GM19463 (cell line): ENCODE data around the gene WDR75.

Source experiments
- ATAC-seq: cut with Tn5 transposase; IDR thresholded peaks from one replicate; pipeline ENCODE4 v1.9.1; 2021; ENCODE audit warnings: mild to moderate bottlenecking, moderate library complexity; ENCODE audit not compliant: unreplicated experiment

The WDR75 gene

GRCh38 chr2:189498205-189498604, 56.9 kb downstream of the WDR75 start:
- ATAC-seq: no peak

DNA sequence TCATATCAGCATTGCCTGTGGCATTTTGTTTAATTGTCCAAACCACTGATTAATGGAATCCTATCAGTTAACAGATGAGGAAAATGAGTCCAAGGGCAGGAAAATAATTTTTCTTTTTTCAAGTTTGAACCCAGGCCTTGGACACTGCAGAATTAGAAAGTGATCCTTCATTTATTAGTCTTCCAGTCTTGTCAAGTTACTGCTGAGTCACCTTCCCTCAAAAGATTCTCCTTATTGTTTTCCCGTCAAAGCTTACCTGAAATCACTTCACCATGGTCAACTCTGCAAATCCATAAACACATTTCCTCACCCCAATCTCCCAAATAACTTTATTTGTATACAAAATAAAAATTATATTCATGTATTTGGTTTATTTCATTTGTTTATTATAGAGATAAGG, 57.9 kb downstream of the WDR75 start:
- ATAC-seq: no peak

- ATAC-seq: no peak
These were observed 59.3 kb downstream of the WDR75 start for GRCh38 chr2:189500456-189501160.

- no peak for ATAC-seq
These were observed 60.2 kb downstream of the WDR75 start for GRCh38 chr2:189501487-189501886.

GRCh38 chr2:189502714-189503113, 61.4 kb downstream of the WDR75 start:
- ATAC-seq: no peak

DNA sequence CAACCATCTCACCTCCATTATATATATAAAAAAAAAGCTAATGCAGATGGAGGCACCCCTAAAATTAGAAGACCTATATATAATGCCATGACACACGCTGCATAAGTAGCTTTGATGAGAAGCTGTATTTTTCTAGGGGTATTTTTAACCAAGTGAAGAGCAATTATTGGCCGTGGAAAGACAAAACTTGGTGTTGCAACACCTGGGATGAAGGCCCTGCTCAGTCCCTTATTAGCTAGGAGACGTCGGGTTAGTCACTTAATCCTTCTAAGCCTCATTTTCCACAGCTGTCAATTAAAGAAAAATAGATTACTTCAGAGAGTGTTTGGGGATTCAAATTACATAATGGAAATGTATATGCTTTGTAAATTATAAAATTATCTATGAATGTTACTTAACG, 63.0 kb downstream of the WDR75 start:
- ATAC-seq: no peak

- no peak for ATAC-seq
These were observed 64.2 kb downstream of the WDR75 start for GRCh38 chr2:189505492-189505891.

GRCh38 chr2:189506514-189506976, 65.3 kb downstream of the WDR75 start:
- ATAC-seq: no peak

- ATAC-seq: no peak
These were observed 70.1 kb downstream of the WDR75 start for GRCh38 chr2:189511210-189511959.

DNA sequence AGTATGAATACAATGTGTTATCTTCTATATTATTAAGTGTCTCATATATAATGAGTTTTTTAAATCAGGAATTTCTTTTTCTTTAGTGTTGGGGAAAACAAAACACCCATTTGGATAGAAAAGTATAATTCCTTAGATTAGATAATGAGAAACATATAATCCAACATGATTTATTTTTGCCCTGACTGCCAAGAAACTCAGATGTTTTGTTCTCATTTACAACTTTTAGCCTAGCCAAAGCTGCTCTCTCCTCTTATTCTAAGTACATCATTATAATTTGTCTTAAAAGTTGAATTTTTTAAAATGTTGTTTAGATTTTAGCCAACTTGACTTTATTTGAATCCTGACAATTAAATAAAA, 70.7 kb downstream of the WDR75 start:
- no peak for ATAC-seq

GRCh38 chr2:189512879-189513278, 71.6 kb downstream of the WDR75 start:
- no peak for ATAC-seq

DNA sequence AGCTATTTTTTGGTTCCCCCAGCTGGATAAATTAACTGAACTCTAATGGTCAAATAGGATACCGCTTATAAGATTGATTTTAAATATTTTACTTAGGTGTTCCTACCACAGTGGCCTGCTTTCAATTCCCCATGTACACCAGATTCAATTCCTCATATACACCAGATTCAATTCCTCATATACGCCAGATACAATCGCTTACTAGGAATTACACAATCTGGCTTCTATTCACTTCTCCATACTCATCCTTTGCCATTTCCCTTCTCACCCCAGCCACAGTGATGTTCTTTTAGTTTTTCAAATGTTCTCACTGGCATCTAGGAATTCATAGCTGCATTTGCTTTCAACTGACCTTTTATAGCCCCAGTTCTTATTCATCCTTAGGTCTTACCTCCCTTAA, 72.8 kb downstream of the WDR75 start:
- ATAC-seq: no peak

- ATAC-seq: no peak
These were observed 74.0 kb downstream of the WDR75 start for GRCh38 chr2:189515264-189515663.

GRCh38 chr2:189516546-189516945, 75.3 kb downstream of the WDR75 start:
- ATAC-seq: no peak

DNA sequence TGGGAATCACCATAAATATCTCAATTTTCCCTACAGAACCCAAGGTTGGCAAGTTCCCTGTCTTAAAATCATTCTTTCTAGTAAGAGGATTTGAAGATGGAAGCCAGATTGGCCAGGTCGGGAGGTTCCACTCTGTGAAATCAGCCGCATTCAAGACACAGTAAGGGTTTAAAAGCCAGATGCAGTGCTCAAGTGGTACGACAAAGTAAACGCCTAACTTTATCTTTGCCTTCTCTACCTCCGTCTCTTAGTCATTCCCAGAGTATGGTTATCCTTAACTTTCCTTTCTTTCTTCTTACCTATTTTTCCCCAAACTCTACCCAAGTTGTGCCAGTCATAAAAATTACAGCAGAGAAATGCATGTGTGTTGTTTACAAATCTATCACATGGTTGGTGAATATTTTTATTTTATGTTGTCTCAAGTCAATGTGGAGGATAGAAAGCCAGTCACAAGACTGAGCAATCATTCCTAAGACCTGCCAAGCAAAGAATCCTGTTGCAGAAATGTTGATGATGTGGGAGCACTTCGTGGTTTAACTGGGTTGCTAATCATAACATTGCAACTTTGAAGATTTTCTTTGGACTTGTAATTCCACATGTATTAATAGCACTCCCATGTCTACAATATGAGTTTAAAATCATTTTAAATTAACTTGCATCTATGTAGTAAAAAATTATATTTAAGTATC, 76.7 kb downstream of the WDR75 start:
- no peak for ATAC-seq

GRCh38 chr2:189519631-189520387, 78.5 kb downstream of the WDR75 start:
- ATAC-seq: no peak

- no peak for ATAC-seq
These were observed 80.6 kb downstream of the WDR75 start for GRCh38 chr2:189521699-189522434.

DNA sequence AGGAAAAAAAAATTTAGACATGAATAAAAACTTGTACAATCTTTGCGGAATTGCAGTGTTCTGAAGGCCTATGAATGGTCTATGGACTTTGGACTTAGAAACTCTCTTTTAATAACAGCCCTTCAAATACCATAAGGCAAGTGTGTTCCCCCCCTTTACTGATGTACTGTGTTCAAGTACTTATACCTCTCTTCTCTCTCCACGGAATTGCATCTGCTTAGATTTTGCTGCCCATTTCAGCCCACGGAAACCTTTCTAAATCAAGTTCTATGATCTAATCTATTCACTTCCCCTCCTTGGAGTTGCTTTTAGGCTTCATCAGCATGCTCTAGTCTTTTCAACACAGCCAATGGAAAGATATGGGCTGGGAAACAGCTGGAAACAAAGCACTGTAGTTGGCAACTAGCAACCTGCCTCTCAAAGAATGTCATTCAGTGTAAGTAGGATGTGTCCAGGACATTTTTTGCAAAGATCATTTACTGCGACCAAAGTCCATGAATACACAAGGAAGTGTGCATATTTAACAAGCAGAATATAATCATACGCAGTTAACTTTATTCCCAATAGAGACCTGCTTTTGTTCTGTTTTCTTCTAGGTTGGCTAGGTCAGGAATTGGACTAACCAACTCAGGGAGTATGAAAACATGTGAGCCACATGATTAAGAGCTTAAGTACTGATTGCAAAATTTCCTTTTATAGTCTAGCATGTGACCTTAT, 81.3 kb downstream of the WDR75 start:
- ATAC-seq: no peak

DNA sequence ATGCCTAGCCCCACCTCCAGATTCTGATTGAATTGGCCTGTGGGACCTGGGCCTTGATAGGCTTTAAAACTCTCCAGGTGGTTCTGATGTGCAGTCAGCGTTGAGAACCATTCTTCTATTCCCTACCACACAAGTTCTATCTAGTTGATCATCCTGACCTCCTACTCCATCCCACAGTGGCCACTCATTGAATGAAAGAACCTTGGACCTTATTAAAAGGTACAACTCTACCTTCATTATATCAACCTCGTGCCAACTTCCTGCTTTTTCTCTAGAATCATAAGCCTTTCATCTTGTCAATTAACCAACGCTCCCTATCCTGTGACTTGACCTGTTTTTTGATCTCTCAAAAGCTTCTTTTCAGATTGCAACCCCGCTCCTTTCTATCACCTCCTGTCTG, 83.5 kb downstream of the WDR75 start:
- ATAC-seq: no peak
